ENCODE measurements around the gene RNF44.

DNA sequence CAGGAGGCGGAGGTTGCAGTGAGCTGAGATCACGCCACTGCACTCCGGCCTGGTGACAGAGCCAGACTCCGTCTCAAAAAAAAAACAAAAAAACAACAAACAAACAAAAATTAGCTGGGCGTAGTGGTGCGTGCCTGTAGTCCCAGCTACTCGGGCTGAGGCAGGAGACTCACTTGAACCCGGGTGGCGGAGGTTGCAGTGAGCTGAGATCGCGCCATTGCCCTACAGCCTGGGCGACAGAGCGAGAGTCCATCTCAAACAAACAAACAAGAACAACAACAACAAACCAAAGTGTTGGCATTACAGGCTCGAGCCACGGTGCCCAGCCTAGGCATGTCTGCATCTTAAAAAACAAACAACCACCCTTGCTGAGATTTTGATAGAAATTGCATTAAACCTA is 12.2 kb downstream of the RNF44 start:
- TF ChIP-seq, protein P1, sequence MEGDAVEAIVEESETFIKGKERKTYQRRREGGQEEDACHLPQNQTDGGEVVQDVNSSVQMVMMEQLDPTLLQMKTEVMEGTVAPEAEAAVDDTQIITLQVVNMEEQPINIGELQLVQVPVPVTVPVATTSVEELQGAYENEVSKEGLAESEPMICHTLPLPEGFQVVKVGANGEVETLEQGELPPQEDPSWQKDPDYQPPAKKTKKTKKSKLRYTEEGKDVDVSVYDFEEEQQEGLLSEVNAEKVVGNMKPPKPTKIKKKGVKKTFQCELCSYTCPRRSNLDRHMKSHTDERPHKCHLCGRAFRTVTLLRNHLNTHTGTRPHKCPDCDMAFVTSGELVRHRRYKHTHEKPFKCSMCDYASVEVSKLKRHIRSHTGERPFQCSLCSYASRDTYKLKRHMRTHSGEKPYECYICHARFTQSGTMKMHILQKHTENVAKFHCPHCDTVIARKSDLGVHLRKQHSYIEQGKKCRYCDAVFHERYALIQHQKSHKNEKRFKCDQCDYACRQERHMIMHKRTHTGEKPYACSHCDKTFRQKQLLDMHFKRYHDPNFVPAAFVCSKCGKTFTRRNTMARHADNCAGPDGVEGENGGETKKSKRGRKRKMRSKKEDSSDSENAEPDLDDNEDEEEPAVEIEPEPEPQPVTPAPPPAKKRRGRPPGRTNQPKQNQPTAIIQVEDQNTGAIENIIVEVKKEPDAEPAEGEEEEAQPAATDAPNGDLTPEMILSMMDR (conservative IDR thresholded peaks at IDR 0.05; ENCODE audit: low read length): no peak
- TF ChIP-seq EZH2phosphoT487 (IDR thresholded peaks at IDR 0.05; ENCODE audit: borderline replicate concordance, low read depth, low read length): no peak
